Stimulated activated CD4-positive, alpha-beta T cell treated with anti-CD3 and anti-CD28 coated beads, Interleukin-12 subunit alpha, Interleukin-12 subunit beta, amount 100 ng/mL, for 4 hours (primary cell): ENCODE measurements around the gene RAPH1.
"Not testable (repeated sequence)": the region's sequence is repeated elsewhere in the genome, so short reads cannot be mapped to it uniquely, and the experiment has no call there.

ENCODE experiments used
- DNase-seq: peaks from one replicate; pipeline ENCODE4 v3.0.0-alpha.2; 2020

Gene RAPH1

DNA sequence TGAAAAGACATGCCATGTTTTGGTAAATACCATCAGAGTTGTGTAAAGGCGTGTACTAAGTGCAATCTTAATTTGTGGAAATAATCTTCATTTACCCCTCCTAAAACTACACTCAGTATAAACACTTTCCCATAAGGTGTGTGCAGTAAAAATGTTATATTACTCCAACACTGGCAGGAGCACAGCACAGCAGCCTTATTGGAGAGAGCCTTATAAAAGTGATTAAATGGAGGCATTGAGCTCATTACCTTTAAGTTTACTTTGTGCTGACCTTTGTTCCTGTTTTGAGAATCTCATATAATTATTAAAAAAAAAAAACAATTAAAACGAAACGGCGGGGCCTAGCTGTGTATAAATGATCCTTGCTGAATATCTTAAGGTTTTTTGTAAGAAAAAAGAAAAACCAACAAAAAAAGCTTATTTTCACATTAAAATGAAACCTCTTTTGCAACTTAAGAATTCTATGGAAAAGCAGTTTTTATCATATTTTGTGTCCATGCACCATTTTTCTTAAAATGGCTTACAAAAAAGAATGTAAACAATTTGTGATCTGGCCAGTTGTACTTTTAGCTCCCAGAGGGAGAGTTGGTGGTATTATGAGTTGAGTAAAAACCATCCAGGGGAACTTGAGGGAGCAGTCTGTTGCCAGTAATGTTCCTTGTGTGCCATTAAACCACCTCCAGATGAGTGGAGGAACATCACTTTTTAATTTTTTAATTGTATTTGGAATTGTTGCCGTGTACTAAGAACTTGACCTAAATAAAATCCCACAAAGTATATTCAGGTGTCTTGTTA is 103.5 kb downstream of the RAPH1 start:
- DNase-seq: no peak

DNA sequence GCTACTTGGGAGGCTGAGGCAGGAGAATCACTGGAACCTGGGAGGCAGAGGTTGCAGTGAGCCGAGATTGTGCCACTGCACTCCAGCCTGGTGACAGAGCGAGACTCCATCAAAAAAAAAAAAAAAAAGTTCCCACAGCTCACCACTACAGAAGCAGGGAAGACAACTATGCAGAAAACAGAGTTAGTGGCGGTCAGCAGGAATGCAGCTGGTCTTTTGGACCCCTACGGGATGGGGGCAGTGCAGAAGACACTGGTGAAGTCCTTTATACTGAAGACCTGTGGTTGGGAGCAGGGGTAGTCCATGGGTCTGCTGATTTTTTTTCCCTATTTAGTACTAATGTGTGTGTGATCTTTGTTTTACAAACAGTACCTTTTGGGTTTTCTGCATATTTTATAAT is 105.5 kb downstream of the RAPH1 start:
- not testable (repeated sequence) for DNase-seq

DNA sequence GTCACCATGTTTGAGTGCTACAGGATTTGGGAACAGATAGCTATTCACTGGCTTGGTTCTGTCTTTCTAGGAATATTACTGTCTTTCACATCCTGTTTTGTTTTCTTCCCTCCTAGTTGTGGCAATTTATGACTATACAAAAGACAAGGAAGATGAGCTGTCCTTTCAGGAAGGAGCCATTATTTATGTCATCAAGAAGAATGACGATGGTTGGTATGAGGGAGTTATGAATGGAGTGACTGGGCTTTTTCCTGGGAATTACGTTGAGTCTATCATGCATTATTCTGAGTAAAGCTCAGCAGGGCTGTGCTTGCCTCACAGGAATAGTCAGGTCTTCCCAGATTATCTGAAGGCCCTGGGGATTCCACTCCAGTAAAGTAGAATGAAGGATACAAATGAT is 108.0 kb downstream of the RAPH1 start:
- no peak for DNase-seq

DNA sequence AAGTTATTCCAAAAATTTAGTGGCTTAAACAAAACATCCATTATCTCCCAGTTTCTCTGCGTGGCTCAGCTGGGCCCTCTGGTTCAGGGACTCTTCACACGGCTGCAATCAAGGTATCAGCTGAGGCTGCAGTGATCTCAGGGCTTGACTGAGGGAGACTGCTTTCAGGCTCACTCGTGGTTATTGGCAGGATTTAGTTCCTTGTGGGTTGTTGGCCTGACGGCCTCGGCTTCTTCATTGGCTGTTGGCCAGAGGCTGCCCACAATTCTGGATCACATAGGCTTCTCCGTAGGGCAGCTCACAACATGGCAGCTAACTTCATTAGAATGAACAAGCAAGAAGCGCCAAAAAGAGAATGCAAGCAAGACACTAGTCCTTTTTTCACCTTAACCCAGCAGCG is 116.8 kb downstream of the RAPH1 start:
- DNase-seq: no peak

DNA sequence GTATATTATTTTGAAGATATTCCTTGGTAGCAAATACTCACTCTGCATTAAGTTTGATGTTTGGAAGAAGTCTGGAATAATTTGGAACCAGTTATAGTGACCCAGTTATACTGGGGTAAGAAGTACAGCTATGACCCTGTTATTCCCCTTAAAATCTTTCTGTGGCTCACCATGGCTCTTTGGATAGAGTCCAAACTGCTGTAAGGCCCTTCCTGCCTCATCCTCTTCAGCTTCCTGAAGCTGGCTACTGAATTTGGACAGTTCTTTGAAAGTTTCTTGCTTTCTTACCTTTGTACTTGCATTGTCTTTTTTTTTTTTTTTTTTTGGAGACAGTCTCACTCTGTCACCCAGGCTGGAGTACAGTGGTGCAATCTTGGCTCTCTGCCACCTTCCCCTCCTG is 121.3 kb downstream of the RAPH1 start:
- DNase-seq: no peak

DNA sequence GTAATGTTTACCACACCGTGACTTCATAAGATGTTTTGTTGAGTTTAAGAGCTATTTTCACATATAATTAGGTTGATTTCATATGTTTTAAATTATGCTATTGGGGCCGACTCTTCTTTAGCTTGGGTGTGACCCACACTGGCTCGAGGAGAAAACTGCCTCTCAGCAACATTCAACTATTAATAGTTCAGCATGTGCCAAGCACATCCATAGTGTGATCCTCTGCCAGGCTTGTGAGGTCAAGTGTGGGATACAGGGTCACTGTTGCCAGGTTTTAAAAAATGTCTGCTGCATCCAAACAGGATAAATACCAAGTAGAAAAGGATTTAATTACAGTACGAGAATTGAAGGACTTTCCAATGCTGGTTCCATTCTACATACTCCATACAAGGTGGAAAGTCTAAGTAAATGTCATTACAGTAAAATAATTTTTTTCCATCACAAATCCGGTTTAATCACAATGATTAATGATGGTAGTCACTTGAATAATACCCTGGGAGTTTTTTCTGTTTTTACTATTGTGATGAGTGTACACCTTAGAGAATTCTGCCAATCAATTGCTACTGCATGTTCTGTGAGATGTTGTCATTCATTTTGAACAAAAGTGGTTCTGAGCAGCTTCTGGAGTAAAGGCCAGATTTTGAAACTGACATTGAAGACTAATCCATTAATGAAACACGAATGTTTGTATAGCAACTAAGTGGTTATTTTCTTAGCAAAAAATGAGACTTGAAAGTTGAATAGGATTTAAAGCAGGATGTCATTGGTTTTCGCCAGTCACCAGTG is 122.4 kb downstream of the RAPH1 start:
- DNase-seq: no peak

DNA sequence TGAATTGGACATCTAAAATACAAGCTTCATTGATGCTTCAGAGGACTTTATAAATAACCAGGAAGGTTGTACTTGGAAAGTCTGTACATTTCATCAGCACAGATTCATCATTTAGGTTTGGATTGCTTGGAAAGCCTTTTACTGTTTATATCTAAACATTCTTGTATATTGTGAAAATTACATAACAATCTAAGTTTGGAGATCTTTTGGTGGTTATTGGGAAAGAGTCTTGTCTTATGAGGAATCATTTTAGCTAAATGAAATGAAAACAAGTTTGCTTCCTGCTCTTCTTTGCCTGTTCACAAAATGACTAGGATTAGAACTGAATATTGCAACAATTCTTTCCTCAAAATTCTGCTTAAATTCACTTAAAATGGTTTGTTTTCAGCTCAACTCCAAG is 127.6 kb downstream of the RAPH1 start:
- DNase-seq: no peak

DNA sequence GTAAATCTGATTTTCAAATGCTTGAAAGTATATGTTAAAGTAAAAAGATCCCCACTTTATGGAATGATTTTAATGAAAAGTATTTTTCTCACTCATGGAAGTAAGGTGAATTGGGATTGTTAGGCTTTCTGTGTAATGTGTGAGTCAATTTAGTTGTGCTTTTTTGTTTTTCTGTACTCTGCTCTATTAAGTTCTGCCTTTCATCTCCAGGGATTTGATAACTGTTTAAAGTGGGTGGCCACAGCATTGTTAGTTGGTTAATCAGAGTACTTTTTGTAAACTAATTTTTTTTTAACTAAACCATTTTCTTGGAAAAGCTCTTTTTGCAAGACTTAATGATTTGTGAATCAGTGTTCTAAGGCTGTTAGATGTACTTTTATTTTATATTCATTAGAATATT is 130.1 kb downstream of the RAPH1 start:
- no peak for DNase-seq

DNA sequence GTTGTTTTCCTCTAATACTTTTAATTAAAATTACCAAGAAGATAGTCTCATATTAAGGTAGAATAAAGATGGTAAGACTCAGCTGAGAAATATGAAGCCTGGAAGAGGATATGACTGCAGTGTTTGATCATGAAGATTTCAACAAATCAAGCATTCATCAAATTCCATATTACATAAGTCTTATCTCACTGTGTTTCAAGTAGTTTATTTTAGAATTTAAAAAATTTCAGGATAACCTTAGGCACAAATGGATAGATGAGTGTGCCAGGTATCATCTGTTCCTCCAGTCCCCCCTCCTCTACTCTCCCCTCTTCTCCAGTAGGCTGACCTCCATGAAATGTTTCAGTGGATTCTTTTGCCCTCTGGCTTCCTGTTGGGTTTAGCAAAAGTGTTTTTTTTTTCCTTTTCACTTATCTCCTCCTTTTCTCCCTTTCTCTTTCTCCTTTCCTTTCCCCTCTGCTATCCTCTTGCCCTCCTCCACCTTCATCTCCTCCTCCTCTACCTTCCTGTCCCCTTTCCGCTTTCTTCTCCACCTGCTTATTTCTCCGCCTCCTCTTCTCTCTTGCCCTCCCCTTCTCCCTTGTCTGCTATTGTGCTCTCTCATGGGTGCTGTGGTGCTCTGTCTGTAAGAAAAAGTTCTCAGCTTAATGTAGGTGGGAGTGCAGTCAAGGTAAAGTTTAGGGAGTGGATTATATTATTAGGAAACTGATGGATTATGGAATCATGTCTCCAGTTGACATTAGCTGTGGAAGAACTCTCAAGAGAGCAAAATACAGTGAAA is 134.1 kb downstream of the RAPH1 start:
- no peak for DNase-seq

DNA sequence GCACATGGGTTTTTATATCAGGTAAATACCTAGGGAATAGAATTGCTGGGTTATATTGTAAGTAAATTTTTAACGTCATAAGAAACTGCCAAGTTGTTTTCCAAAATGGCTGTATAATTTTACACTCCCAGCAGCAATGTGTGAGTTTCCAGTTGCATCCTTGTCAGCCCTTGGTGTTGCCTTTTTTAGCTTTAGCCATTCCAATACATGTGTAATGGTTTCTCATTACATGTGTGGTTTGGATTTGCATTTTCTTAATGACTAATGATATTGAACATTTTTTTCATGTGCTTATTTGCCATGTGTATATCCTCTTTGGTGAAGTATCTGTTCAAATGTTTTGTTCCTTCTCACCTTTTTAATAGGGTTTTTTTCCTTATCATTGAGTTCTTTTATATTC is 136.1 kb downstream of the RAPH1 start:
- no peak for DNase-seq

DNA sequence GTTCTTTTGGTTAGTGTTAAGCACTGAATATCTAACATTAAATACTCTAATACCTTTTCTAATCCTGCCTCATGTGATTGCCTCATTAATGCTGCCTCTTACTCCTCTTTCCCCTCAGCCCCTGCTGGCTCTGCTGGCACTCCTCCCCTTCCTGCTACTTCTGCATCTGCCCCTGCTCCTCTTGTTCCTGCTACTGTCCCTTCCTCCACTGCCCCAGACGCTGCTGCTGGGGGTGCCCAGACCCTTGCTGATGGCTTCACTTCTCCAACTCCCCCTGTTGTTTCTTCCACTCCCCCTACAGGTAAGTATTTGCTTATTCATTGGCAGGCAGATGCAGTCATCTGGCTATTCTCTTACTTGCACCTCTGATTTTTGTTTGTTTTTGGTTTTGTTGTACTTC is 138.4 kb downstream of the RAPH1 start:
- no peak for DNase-seq

DNA sequence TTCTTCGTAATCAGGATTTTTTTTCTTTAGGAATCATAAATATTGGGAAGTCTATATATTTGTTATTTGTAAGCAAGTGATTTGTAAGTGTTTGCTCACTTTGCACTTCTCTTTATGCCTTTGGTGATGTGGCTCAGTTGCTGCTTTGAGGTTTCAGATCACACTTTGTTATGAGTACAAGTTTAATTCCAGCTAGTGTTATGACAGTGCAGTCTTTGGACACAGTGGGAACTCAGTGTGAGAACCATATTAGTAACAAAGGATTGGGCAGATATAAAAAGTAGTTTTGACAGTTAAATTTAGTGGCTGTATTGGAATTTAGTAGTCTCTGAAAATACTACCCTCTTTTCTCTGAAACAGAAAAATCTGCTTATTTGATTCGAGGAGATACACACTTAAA is 139.2 kb downstream of the RAPH1 start:
- no peak for DNase-seq

DNA sequence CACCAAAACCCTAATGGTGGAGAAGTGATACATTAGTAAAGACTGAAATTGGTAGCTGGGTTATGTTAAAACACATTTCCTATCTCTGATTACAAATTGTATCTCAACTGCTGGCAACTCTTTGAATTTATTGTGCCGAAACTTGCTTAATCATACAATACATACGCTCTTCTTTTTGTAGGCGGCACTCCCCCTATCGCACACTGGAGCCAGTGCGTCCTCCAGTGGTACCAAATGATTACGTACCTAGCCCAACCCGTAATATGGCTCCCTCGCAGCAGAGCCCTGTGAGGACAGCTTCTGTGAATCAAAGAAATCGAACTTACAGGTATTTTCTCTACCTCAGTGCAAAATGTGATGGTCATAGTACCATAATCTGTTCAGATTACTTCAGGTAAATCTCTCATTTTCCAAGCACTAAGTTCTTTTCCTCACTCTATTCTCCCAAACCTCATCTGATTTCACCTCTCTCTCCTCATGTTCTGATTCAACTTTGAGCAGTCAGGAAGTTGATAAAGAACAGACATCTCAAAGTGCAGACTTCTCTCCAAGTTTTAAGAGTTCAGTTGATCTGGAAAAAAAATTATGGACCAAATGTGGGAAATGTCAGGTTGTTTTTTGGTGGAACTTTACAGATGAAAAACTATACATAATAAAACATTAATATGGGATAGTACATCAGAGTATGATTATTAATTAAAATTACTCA is 140.4 kb downstream of the RAPH1 start:
- DNase-seq: no peak

DNA sequence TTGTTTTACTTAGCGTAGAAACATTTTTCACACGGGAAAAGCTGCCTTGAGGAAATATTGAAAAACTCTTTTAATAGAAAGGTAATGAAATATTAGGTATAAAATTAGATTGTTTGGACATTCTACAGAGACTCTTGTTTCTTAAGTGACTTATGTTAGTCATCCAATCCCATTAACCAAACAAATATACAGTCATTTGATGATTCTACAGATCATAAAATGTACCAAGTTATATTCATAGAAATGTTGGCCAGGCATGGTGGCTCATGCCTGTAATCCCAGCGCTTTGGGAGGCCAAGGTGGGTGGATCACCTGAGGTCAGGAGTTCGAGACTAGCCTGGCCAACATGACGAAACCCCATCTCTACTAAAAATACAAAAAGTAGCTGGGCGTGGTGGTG is 146.9 kb downstream of the RAPH1 start:
- DNase-seq: not testable (repeated sequence)

DNA sequence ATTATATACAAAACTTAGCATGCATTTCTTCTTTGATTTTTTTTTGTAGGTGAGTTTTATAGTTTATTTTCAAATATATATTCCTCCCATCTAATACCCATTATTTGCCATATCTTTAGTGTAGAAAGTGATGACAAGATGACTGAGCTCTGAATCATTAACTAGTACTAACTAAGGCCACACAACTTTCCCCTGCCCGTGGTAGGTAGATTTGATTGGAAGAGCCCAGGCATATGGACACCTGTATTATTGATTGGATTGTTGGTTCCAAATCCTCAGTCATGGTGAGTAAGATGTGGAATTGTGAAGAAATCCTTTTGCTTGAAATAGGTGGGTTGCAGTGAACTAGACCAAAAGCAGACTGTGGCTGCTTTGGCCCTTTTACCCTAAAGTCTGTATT is 152.1 kb downstream of the RAPH1 start:
- DNase-seq: no peak

DNA sequence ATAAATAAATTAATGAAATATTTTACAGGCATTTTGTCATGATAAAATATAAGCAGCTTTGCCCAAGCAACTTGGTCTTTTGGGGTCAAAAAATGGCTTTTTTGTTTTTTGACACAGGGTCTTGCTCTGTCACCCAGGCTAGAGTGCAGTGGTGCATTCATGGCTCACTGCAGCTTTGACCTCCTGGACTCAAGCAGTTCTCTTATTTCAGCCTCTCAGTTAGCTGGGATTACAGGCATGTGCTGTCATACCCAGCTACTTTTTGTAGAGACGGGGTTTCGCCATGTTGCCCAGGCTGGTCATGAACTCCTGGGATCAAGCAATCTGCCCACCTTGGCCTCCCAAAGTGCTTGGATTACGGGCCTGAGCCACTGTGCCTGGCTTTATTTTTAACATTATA is 155.9 kb downstream of the RAPH1 start:
- no peak for DNase-seq

DNA sequence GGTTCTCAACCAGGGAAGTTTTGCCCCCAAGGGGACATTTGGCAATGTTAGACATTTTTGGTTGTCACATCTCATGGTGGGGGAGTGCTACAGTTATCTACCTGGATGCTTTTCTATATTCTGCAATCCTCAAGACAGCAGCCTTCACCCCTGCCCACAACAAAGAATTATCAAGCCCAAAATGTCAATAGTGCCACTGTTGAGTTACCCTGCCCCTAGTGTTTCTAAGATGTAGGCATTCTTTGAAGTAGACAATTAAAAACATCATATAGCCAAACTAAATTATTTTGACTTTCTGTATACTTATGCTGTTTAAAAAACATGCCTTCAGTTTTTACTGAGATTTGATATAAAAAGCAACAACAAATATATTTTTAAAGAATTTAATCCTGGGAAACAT is 158.9 kb downstream of the RAPH1 start:
- DNase-seq: no peak

DNA sequence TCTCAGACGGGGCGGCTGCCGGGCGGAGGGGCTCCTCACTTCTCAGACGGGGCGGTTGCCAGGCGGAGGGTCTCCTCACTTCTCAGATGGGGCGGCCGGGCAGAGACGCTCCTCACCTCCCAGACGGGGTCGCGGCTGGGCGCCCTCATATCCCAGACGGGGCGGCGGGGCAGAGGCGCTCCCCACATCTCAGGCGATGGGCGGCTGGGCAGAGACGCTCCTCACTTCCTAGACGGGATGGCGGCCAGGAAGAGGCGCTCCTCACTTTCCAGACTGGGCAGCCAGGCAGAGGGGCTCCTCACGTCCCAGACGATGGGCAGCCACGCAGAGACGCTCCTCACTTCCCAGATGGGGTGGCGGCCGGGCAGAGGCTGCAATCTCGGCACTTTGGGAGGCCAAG is 162.4 kb downstream of the RAPH1 start:
- DNase-seq: not testable (repeated sequence)

DNA sequence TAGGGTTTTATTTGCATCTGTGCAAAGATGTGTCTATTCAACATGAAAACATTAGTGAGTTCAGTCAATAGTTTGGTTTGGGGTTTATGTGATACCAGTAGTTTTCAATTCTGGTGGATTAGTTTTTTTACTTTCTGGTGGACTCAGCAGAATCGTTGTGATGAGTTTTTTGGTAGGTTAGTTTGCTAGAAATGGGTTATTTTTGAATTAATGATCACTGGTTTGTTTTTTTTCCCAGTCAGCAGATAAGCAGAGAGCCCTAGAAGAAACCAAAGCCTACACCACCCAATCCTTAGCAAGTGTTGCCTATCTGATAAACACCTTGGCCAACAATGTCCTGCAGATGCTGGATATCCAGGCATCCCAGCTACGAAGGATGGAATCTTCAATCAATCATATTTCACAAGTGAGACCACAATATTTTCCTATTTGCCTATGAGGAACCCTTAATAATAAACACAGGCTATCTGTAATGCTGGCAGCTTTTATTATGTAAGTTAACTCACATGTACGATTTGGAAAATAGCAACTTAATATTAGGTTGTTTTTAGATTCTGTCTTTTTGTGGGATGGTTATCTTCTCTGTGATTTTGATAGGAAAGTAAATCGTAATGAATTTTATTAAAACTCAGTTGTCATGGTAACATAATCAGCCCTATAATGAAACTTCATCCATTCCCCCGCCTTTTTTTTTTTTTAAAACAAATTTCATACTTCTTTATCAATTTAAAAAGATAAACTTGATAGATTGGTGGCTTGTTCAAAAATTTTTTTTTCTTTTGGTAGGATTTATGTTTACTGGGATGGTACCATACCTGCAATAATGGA is 168.2 kb downstream of the RAPH1 start:
- DNase-seq: no peak

DNA sequence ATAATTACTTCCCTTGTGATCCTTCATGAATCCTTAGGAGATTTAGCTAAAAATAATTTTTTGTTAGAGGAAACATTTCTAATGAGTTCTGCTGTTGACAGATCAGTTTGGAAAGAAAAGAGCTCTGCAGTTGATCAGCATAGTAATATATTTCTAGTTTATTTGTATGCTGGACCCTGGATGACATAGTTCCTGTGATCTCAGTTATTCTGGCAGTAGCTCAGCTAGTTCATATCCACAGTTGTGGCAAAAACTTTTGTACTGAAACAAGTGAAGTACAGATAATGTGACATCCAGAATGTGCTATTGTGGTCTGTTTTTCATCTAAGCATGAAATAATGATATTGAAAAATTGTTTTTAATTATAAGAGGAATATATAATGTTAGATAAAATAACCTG is 173.2 kb downstream of the RAPH1 start:
- DNase-seq: no peak

DNA sequence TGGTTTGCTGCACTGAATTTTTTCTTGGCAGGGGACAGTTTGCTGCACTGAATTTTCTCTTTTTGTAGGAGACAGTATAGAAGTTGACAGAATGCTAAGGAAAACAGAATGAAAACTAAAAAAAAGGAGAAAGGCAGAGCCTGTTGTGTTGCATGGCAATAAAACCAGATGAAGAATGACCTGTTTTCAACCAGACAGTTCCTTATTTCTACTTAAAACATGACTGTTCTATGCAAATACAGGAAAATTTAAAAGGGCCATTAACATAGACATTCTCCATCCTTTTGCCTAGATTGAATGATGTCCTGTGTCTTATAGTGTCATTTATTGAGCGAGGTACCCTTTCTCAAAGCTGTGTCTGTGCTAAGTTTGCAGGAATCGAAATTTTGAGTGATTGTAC is 173.6 kb downstream of the RAPH1 start:
- DNase-seq: no peak

DNA sequence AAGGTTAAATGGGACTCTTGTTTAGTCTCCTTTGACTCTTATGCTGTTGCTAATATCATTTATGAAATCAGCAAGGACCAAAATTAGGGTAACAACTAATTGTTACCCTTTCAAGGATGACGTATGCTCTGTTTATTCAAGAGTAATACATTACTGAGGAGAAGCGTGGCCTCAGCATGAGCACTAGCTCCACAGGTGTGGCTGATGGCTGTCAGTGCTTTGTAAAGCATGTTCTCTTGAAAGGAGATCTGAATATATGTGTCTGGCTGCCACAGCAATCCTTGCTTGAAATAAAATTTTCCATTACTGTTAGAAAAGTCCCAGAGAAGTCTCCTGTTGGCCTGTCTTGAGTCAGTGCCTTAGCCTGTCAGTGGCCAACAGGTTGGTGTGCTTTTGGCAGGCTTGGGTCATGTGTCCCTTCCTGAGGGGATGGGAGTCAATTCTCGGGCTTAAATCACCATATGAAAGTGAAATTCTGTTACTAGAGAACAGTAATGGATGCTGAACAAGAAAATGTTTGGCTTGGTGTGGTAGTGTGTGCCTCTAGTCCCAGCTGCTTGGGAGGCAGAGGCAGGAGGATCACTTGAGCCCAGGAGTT is 174.2 kb downstream of the RAPH1 start:
- no peak for DNase-seq
